Activated CD8-positive, alpha-beta memory T cell treated with anti-CD3 and anti-CD28 coated beads for 4 hours (primary cell): ENCODE measurements around the gene TOR2A.

Experiments
- DNase-seq, 2 donors: peaks; one replicate each; pipeline ENCODE4 v3.0.0-alpha.2; 2020; ENCODE audit warnings: low read depth in 2 of 2

TOR2A gene

GRCh38 chr9:127698985-127699670 is 36.0 kb downstream of the TOR2A start:
- DNase-seq, result peak; percentile 66 to 79

DNA sequence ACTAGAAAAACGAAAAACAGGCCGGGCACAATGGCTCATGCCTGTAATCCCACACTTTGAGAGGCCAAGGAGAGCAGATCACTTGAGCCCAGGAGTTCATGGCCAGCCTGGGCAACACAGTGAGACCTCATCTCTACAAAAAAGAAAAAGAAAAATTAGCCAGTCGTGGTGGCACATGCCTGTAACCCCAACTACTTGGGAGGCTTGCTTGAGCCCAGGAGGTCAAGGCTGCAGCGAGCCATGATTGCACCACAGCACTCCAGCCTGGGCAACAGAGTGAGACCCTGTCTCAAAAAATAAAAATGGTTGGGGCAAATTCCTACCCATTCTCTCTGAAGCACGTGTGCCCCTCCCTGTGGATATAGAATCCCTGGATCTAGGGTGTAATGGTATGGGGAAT is 36.7 kb downstream of the TOR2A start:
- DNase-seq, result no peak

DNA sequence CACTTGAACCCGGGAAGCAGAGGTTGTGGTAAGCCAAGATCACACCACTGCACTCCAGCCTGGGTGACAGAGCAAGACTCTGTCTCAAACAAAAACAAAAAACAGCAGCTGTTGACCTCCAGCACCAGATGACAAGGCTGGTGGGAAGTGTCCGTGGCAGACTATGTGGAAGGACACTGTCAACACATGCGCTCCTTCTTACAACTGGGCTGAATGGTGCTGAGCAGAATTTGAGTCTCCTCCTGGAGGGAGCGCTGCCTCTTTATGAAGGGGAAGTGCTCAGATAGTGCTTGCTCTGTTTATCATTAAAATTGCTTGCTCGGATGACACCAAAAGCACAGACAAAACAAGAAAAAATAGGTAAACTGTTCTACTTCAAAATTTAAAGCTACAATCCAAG is 37.5 kb downstream of the TOR2A start:
- DNase-seq, result no peak

DNA sequence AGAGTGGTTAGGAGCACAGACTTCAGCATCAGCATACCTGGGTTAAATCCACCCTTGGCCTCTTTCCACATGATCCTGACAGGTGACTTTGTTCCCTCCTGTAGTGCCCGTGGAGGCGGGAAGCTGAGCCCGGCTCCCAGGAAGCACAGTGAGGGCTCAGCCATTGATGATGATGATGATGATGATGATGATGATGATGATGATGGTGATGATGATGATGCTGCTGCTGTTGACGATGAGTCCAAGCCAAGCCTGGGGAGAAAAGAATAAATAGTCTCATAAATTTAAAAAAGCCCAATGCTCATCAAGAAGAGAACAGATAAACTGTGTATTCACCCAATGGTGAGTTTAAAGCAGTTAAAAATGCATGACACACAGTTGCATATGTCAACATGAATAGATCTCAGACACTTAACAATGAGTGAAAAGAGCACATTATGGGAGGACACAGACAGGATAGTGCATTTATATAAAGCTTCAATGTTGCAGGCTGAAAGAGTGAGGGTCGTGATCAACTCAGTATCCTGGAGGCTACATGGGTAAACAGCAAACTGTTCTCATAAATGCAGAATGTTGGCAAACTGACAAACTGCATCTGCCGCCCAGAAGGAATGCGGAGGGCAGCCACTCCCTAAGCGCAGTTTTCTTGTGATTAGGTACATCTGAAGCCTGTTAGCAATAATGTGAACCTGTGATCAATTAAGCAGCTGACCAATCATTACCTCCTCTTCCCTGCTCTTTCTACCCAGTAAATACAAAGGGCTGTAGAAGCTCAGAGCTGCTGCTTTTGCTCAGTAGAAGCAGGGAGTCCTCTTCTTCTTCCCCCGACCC is 40.0 kb downstream of the TOR2A start:
- DNase-seq, result no peak

GRCh38 chr9:127693697-127694096 is 41.4 kb downstream of the TOR2A start:
- no peak for DNase-seq

DNA sequence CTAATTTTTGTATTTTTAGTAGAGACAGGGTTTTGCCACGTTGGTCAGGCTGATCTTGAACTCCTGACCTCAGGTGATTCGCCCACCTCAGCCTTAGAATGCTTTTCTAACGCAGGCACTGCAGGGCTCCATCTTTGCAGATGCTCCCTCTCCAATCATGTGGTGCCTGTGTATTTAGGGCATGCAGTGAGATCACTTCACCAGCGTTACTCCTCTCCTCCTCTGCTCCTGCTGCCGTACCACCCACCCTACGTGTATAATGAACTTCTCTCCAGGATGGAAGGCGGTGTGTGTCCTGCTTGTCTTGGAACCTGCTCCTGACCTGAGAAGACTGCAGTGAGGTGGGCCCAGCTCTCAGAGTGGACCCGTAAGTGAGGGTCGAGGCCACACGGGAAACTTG is 42.0 kb downstream of the TOR2A start:
- no peak for DNase-seq

GRCh38 chr9:127692071-127692470 is 43.0 kb downstream of the TOR2A start:
- DNase-seq, result no peak

DNA sequence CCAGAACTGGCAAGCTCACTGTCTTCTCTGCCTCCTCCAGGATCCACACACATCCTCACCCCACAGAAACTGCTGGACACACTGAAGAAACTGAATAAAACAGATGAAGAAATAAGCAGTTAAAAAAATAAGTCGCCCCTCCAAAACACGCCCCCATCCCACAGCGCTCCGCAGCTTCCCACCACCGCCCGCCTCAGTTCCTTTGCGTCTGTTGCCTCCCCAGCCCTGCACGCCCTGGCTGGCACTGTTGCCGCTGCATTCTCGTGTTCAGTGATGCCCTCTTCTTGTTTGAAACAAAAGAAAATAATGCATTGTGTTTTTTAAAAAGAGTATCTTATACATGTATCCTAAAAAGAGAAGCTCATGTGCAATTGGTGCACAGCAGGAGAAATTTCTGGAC is 44.4 kb downstream of the TOR2A start:
- no peak for DNase-seq

GRCh38 chr9:127689329-127690000 is 45.6 kb downstream of the TOR2A start:
- no peak for DNase-seq

GRCh38 chr9:127686461-127687393 is 48.4 kb downstream of the TOR2A start:
- no peak for DNase-seq

DNA sequence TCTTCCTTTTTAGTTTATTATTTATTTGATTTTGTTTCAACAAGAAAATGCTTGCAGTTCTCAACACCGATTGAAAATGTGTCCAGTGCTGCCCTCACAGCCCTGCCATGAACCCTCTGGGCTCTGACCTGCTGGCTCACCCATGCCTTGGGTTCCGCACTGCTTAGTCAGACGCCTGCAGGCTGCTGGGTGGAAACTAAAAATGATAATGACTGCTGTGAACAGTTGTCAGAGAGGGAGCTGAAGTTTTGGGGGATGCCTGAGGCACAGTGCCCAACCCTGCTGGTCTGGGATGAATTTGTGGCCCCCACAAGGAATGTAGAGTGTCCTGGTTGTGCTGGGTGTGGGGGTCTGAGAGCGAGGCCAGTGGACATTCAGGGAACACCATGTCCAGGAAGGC is 50.5 kb downstream of the TOR2A start:
- DNase-seq, result no peak

- DNase-seq, result no peak
These were observed 51.4 kb downstream of the TOR2A start for GRCh38 chr9:127683723-127684122.

- DNase-seq, result no peak
These were observed 52.5 kb downstream of the TOR2A start for GRCh38 chr9:127682351-127683136.
